Measurements from ENCODE around the gene MDK.

- TF ChIP-seq JUN (IDR thresholded peaks at IDR 0.05; ENCODE audit: borderline replicate concordance, insufficient read depth, insufficient read length, low read depth) (no peak), POLR2AphosphoS5 (IDR thresholded peaks at IDR 0.05; ENCODE audit: insufficient read depth, low read depth, low read length) (no peak), FOS (IDR thresholded peaks at IDR 0.05; ENCODE audit: borderline replicate concordance, insufficient read depth, low read length) (no peak), POLR2A (IDR thresholded peaks at IDR 0.05; ENCODE audit: low read depth, low read length) (no peak), CTCF (IDR thresholded peaks at IDR 0.05; ENCODE audit: extremely low read depth in 1 of 2, insufficient read depth in 1 of 2, low read depth in 1 of 2, low read length in 2 of 2) (no peak), EZH2 (IDR thresholded peaks at IDR 0.05; ENCODE audit: borderline replicate concordance, low read depth, low read length, severe bottlenecking) (no peak), MYC (IDR thresholded peaks at IDR 0.05; ENCODE audit: low read depth, low read length) (no peak)
These were observed 3.6 kb upstream of the MDK start for GRCh38 chr11:46377831-46378230.
